Measurements from ENCODE around the gene KLHL2.

DNA sequence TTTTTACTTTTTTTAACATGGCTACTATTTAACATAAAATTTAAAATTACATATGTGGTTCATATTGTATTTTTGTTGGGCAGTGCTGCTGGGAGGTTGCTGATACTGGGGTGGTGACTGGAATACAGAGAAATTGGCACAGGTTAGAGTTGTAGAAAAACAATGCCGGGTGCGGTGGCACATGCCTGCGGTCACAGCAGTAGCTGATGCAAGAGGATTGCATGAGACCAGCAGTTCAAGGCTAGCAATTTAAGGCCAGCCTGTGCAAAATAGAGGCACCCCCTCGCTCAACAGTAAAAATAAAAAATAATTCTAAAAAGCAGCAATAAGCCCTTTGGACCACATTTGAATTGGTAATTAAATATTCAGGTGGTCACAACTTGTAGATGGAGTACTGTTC, 159.7 kb downstream of the KLHL2 start:
- TF ChIP-seq CTCF (IDR thresholded peaks at IDR 0.05) (no peak), POLR2AphosphoS5 (IDR thresholded peaks at IDR 0.05) (no peak)
